BE2C (cell line): ENCODE data around the gene CRHR1.
A peak's percentile ranks its signal among the peaks of the same experiment; 100 is the strongest.

ENCODE experiments used
- DNase-seq: peaks from one replicate; pipeline ENCODE4 v3.0.0-alpha.2; 2020
- H3K27me3 ChIP-seq: fragments of 250-450 bp; sonication (Bioruptor Pico); 2 replicates; pipeline ENCODE4 v1.5.1; 2020; ENCODE audit warnings: mild to moderate bottlenecking
- H3K36me3 ChIP-seq: fragments of 250-450 bp; sonication (Bioruptor Pico); 2 replicates; pipeline ENCODE4 v1.5.1; 2020; ENCODE audit warnings: mild to moderate bottlenecking
- H3K4me1 ChIP-seq: fragments of 250-450 bp; sonication (Bioruptor Pico); 2 replicates; pipeline ENCODE4 v1.5.1; 2020
- H3K4me3 ChIP-seq: 2 replicates; pipeline ENCODE4 v1.5.1; 2011; ENCODE audit warnings: low read depth, low read length
- H3K9me3 ChIP-seq: fragments of 250-450 bp; sonication (Bioruptor Pico); 2 replicates; pipeline ENCODE4 v1.5.1; 2020
- TF ChIP-seq, protein P1 (sequence below): IDR thresholded peaks from 2 replicates; pipeline ENCODE4 v1.5.1; 2012; ENCODE audit warnings: mild to moderate bottlenecking, low read depth, low read length

CRHR1 gene

DNA sequence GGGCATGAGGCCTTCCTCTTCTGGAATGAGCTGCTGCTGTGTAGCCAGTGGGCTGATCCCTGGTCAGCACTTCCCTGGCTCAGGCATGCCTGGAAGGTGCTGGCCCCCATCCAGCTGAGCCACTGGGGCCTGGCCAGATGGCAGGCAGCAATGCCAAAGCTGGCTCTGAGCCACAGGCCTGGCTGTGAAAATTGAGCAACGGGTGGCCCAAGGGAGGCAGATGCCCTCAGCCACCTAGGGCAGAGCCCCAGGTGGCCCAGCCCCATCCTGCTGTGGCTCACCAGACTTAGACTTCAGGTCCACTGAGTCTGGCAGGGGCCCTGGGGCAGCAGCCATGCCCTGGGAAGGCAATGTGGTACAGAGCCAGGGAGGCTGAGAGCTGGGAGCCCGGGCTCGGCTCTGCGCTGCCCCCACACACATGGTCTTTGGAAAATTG, 8.5 kb upstream of the CRHR1 start:
- H3K4me1 ChIP-seq, result peaks cover 3% of the 10 kb centered on the region
- peaks cover 27% of the 10 kb centered on the region for H3K27me3 ChIP-seq
- no peaks in the 10 kb centered on the region for H3K36me3 ChIP-seq
- H3K9me3 ChIP-seq, result no peaks in the 10 kb centered on the region
- H3K4me3 ChIP-seq, result no peak overlapping the region
- TF ChIP-seq, protein P1, sequence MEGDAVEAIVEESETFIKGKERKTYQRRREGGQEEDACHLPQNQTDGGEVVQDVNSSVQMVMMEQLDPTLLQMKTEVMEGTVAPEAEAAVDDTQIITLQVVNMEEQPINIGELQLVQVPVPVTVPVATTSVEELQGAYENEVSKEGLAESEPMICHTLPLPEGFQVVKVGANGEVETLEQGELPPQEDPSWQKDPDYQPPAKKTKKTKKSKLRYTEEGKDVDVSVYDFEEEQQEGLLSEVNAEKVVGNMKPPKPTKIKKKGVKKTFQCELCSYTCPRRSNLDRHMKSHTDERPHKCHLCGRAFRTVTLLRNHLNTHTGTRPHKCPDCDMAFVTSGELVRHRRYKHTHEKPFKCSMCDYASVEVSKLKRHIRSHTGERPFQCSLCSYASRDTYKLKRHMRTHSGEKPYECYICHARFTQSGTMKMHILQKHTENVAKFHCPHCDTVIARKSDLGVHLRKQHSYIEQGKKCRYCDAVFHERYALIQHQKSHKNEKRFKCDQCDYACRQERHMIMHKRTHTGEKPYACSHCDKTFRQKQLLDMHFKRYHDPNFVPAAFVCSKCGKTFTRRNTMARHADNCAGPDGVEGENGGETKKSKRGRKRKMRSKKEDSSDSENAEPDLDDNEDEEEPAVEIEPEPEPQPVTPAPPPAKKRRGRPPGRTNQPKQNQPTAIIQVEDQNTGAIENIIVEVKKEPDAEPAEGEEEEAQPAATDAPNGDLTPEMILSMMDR, result no peak
- DNase-seq, result peak; percentile 86

DNA sequence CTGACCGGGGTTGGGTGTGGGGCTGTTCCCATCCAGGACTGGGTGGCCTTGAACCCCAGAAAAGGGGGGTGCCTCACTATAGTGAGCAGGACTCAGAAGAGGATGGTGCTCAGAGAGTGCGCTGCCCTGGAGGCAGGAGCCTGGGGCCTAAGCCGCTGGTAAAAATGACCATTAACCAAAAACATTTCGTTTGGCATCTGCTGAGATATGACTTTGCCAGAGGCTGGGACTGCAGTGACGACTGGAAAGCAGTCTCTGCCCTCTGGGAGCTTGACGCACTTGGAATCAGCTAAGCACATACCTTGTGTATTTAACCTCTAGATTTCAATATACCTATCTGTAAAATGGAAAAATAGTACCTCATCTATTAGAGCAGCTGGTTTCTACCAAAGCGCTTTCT, 7.2 kb upstream of the CRHR1 start:
- no peaks in the 10 kb centered on the region for H3K36me3 ChIP-seq
- H3K27me3 ChIP-seq, result peaks cover 31% of the 10 kb centered on the region
- TF ChIP-seq, protein P1, result no peak
- DNase-seq, result no peak
- no peaks in the 10 kb centered on the region for H3K9me3 ChIP-seq
- no peak overlapping the region for H3K4me3 ChIP-seq
- peaks cover 3% of the 10 kb centered on the region for H3K4me1 ChIP-seq

- H3K4me1 ChIP-seq, result peaks cover 3% of the 10 kb centered on the region
- no peak overlapping the region for H3K4me3 ChIP-seq
- TF ChIP-seq, protein P1, result no peak
- DNase-seq, result no peak
- no peaks in the 10 kb centered on the region for H3K9me3 ChIP-seq
- no peaks in the 10 kb centered on the region for H3K36me3 ChIP-seq
- H3K27me3 ChIP-seq, result peaks cover 36% of the 10 kb centered on the region
Measured at GRCh38 chr17:45777388-45777787, 6.7 kb upstream of the CRHR1 start.

DNA sequence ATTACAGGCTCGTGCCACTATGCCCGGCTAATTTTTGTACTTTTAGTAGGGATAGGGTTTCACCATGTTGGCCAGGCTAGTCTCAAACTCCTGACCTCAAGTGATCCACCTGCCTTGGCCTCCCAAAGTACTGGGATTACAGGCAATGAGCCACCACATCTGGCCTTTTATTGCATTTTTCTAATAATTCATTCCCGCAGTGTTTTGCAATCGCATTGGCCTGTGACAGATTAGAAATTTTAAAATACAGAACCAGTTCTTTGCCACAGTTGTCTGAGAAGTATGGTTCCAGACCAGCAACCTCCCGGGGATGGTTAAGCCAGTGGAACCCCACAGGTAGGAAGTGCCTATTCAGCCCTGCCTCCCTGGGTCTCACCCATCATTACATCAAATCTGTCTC, 3.2 kb upstream of the CRHR1 start:
- Histone ChIP-seq H3K4me1 (no peaks in the 10 kb centered on the region), H3K27me3 (peaks cover 68% of the 10 kb centered on the region), H3K36me3 (no peaks in the 10 kb centered on the region), H3K4me3 (no peak overlapping the region), H3K9me3 (no peaks in the 10 kb centered on the region)
- TF ChIP-seq, protein P1, result no peak
- no peak for DNase-seq

DNA sequence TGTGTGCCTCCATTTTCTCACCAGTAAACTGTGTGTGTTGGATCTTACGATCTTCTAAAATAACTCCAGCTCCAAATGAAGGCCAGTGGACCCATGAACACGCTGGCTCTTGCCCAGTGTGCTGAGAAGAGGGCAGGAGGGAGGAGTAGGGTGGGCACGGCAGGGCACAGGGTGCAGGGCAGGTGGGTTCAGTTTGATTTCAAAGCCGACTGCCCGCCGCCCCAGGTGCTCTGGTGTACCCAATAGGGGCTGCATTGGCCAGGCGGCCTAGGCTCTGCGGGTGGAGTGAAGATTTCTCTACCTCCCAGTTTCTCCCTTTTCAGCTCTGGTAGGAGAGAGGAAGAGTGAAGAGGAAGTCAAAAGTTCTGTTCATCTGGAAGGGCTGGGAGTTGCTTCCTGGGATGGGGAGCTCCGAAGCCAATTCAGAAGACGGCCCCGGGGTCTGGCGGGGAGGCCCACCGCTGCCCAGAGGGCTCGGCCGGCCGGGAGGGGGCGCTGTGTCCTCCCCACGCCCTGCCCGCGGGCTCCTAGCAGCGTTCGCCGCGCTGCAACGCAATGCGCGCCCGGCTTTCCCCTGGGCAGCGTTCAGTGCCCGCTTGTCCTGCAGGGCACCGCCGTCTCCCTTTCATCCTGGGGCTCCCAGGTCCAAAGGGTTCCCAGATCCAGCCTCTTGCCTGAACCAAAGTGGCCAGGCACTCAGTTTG, 1.1 kb upstream of the CRHR1 start:
- no peaks in the 10 kb centered on the region for H3K4me1 ChIP-seq
- H3K27me3 ChIP-seq, result peaks cover 76% of the 10 kb centered on the region
- no peaks in the 10 kb centered on the region for H3K36me3 ChIP-seq
- peak; percentile 66 for DNase-seq
- no peaks in the 10 kb centered on the region for H3K9me3 ChIP-seq
- no peak overlapping the region for H3K4me3 ChIP-seq
- TF ChIP-seq, protein P1, result peak; percentile 42

DNA sequence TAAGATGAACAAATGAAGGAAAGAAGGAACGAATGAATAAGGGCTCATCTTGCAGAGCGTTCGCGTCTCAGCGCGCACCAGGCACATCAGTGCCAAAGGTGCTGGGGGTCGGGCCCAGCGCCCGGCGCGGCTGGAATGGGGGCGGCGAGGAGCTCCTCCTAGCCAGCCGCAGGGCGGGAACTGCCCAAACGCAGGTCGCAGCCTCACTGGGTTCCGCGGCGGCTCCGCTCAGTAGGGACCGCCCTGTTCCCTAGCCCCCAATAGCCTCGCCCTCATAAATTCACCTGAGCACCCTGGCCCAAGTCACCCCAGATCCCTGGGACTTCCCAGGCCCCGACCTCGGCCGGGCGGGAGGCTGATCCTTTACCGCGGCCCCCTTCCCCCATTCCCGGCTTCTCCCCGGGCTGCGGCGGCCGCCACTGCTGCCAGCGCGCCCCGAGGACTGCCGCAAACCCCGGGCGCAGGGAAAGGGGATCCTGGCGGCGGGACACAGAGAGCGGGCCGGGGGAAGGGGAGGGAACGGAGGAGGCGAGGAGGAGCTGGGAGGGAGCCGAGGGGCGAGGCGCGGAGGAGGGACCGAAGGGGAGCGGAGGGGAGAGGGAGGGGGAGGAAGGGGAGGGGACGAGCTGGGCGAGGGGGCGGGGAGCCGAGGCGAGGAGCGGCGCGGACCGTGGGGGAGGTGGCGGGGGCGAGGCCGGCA, 377 bp upstream of the CRHR1 start:
- no peaks in the 10 kb centered on the region for H3K9me3 ChIP-seq
- peak; percentile 32 for DNase-seq
- H3K4me1 ChIP-seq, result no peaks in the 10 kb centered on the region
- peaks cover 83% of the 10 kb centered on the region for H3K27me3 ChIP-seq
- H3K36me3 ChIP-seq, result no peaks in the 10 kb centered on the region
- TF ChIP-seq, protein P1, result no peak
- H3K4me3 ChIP-seq, result peak overlapping the region; percentile 14; the same call in 1 of the 2 replicates
